ENCODE data around the gene SERAC1.

SERAC1 gene

GRCh38 chr6:158125271-158125670, 42.8 kb downstream of the SERAC1 start:
- H3K9ac ChIP-seq (ENCODE audit: low read depth, low read length, poor library complexity), result no peak overlapping the region
- H2BK15ac ChIP-seq (ENCODE audit: low read length), result no peak overlapping the region
- H3K9me3 ChIP-seq (replicated peaks in 1 of 2; ENCODE audit: control insufficient read depth in 2 of 2, insufficient read depth in 1 of 2, low read depth in 1 of 2, low read length in 2 of 2), result peaks cover 0 to 18% of the 10 kb centered on the region in 2 donors
- H3K36me3 ChIP-seq (replicated peaks in 1 of 2; ENCODE audit: control insufficient read depth in 2 of 2, insufficient read depth in 2 of 2, low read length in 2 of 2), result peaks cover 2 to 31% of the 10 kb centered on the region in 2 donors
- H3K4me1 ChIP-seq (ENCODE audit: control insufficient read depth in 2 of 2, insufficient read depth in 1 of 2, low read depth in 1 of 2, low read length in 2 of 2), result peaks cover 1 to 2% of the 10 kb centered on the region in 2 donors
- H2BK5ac ChIP-seq (ENCODE audit: low read length), result no peak overlapping the region
- no peak overlapping the region for H4K8ac ChIP-seq (ENCODE audit: low read depth, low read length)
- H2BK12ac ChIP-seq (ENCODE audit: low read length), result no peak overlapping the region
- H4K91ac ChIP-seq (ENCODE audit: low read depth, low read length, poor library complexity), result no peak overlapping the region
- H3K79me1 ChIP-seq (ENCODE audit: low read depth, low read length), result no peaks in the 10 kb centered on the region
- no peak overlapping the region for H3K4me2 ChIP-seq (ENCODE audit: insufficient read depth, low read length, poor library complexity, severe bottlenecking)
- no peaks in the 10 kb centered on the region for H3K27me3 ChIP-seq (ENCODE audit: control insufficient read depth in 3 of 3, insufficient read depth in 3 of 3, low read depth in 1 of 3, low read length in 3 of 3)
- no peak overlapping the region for H2BK120ac ChIP-seq (ENCODE audit: low read depth, low read length)
- H3K4ac ChIP-seq (ENCODE audit: low read length), result no peak overlapping the region
- H2AK5ac ChIP-seq (ENCODE audit: low read depth, low read length), result no peak overlapping the region
- no CpG with 5 or more reads among the region's 2 CpGs for WGBS, 2 donors (ENCODE audit: extremely low coverage in 2 of 2, insufficient read length in 2 of 2, insufficient replicate concordance in 1 of 2)
- no peak overlapping the region for H3K18ac ChIP-seq (ENCODE audit: low read length)
- no peak overlapping the region for H3K27ac ChIP-seq (replicated peaks; ENCODE audit: low read length)
- no peak overlapping the region for H3K14ac ChIP-seq (ENCODE audit: low read length)
- H2AFZ ChIP-seq (ENCODE audit: low read length), result no peak overlapping the region
- no peak overlapping the region for H3K4me3 ChIP-seq (ENCODE audit: low read length in 2 of 2)
- no peak for DNase-seq (ENCODE audit: low spot score)
- H3K23ac ChIP-seq (ENCODE audit: low read depth, low read length, poor library complexity), result no peak overlapping the region

- no peak overlapping the region for H2BK12ac ChIP-seq (ENCODE audit: low read length)
- H2BK5ac ChIP-seq (ENCODE audit: low read length), result no peak overlapping the region
- peaks cover 2 to 35% of the 10 kb centered on the region in 2 donors for H3K36me3 ChIP-seq (replicated peaks in 1 of 2; ENCODE audit: control insufficient read depth in 2 of 2, insufficient read depth in 2 of 2, low read length in 2 of 2)
- H3K9me3 ChIP-seq (replicated peaks in 1 of 2; ENCODE audit: control insufficient read depth in 2 of 2, insufficient read depth in 1 of 2, low read depth in 1 of 2, low read length in 2 of 2), result peaks cover 0 to 18% of the 10 kb centered on the region in 2 donors
- H3K4me3 ChIP-seq (ENCODE audit: low read length in 2 of 2), result no peak overlapping the region
- no peak overlapping the region for H3K18ac ChIP-seq (ENCODE audit: low read length)
- WGBS, 2 donors (ENCODE audit: extremely low coverage in 2 of 2, insufficient read length in 2 of 2, insufficient replicate concordance in 1 of 2), result no CpG with 5 or more reads among the region's 1 CpG
- no peaks in the 10 kb centered on the region for H3K27me3 ChIP-seq (ENCODE audit: control insufficient read depth in 3 of 3, insufficient read depth in 3 of 3, low read depth in 1 of 3, low read length in 3 of 3)
- DNase-seq (ENCODE audit: low spot score), result no peak
- no peak overlapping the region for H4K91ac ChIP-seq (ENCODE audit: low read depth, low read length, poor library complexity)
- H3K9ac ChIP-seq (ENCODE audit: low read depth, low read length, poor library complexity), result no peak overlapping the region
- H3K27ac ChIP-seq (replicated peaks; ENCODE audit: low read length), result no peak overlapping the region
- no peak overlapping the region for H3K14ac ChIP-seq (ENCODE audit: low read length)
- H2AFZ ChIP-seq (ENCODE audit: low read length), result no peak overlapping the region
- H2AK5ac ChIP-seq (ENCODE audit: low read depth, low read length), result no peak overlapping the region
- no peak overlapping the region for H3K4me2 ChIP-seq (ENCODE audit: insufficient read depth, low read length, poor library complexity, severe bottlenecking)
- H2BK120ac ChIP-seq (ENCODE audit: low read depth, low read length), result no peak overlapping the region
- no peak overlapping the region for H3K23ac ChIP-seq (ENCODE audit: low read depth, low read length, poor library complexity)
- peaks cover 1 to 2% of the 10 kb centered on the region in 2 donors for H3K4me1 ChIP-seq (ENCODE audit: control insufficient read depth in 2 of 2, insufficient read depth in 1 of 2, low read depth in 1 of 2, low read length in 2 of 2)
- H3K79me1 ChIP-seq (ENCODE audit: low read depth, low read length), result no peaks in the 10 kb centered on the region
- H4K8ac ChIP-seq (ENCODE audit: low read depth, low read length), result no peak overlapping the region
- H2BK15ac ChIP-seq (ENCODE audit: low read length), result no peak overlapping the region
- no peak overlapping the region for H3K4ac ChIP-seq (ENCODE audit: low read length)
These were observed 43.8 kb downstream of the SERAC1 start for GRCh38 chr6:158124288-158124687.

DNA sequence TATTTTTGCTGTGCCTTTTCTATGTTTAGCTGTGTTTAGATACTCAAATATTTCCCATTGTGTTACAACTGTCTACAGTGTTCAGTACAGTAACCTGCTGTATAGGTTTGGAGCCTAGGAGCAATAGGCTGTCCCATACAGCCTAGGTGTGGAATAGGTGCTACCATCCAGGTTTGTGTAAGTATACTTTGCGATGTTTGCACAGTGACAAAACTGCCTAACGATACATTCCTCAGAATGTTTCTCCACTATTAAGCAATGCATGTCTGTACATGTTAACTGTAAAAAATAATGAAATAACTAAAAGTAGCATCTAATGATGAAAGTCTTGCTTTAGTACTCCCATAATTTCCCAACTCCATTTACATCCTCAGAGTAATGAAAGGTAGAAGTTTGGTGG, 46.0 kb downstream of the SERAC1 start:
- no peak overlapping the region for H2BK12ac ChIP-seq (ENCODE audit: low read length)

GRCh38 chr6:158121335-158121734, 46.7 kb downstream of the SERAC1 start:
- H3K18ac ChIP-seq (ENCODE audit: low read length), result no peak overlapping the region
- no peak overlapping the region for H2BK5ac ChIP-seq (ENCODE audit: low read length)
- H4K8ac ChIP-seq (ENCODE audit: low read depth, low read length), result no peak overlapping the region
- H3K27me3 ChIP-seq (ENCODE audit: control insufficient read depth in 3 of 3, insufficient read depth in 3 of 3, low read depth in 1 of 3, low read length in 3 of 3), result no peaks in the 10 kb centered on the region
- no peak overlapping the region for H3K27ac ChIP-seq (replicated peaks; ENCODE audit: low read length)
- no CpG with 5 or more reads among the region's 3 CpGs for WGBS, 2 donors (ENCODE audit: extremely low coverage in 2 of 2, insufficient read length in 2 of 2, insufficient replicate concordance in 1 of 2)
- H3K79me1 ChIP-seq (ENCODE audit: low read depth, low read length), result no peaks in the 10 kb centered on the region
- H2AK5ac ChIP-seq (ENCODE audit: low read depth, low read length), result no peak overlapping the region
- peaks cover 0 to 14% of the 10 kb centered on the region in 2 donors for H3K9me3 ChIP-seq (replicated peaks in 1 of 2; ENCODE audit: control insufficient read depth in 2 of 2, insufficient read depth in 1 of 2, low read depth in 1 of 2, low read length in 2 of 2)
- H3K4me3 ChIP-seq (ENCODE audit: low read length in 2 of 2), result no peak overlapping the region
- H3K36me3 ChIP-seq (replicated peaks in 1 of 2; ENCODE audit: control insufficient read depth in 2 of 2, insufficient read depth in 2 of 2, low read length in 2 of 2), result peaks cover 0 to 44% of the 10 kb centered on the region in 2 donors
- H3K23ac ChIP-seq (ENCODE audit: low read depth, low read length, poor library complexity), result no peak overlapping the region
- no peak overlapping the region for H3K4me2 ChIP-seq (ENCODE audit: insufficient read depth, low read length, poor library complexity, severe bottlenecking)
- no peak overlapping the region for H3K14ac ChIP-seq (ENCODE audit: low read length)
- H3K4me1 ChIP-seq (ENCODE audit: control insufficient read depth in 2 of 2, insufficient read depth in 1 of 2, low read depth in 1 of 2, low read length in 2 of 2), result peaks cover 1 to 2% of the 10 kb centered on the region in 2 donors
- DNase-seq (ENCODE audit: low spot score), result no peak
- H4K91ac ChIP-seq (ENCODE audit: low read depth, low read length, poor library complexity), result no peak overlapping the region
- no peak overlapping the region for H3K4ac ChIP-seq (ENCODE audit: low read length)
- no peak overlapping the region for H2AFZ ChIP-seq (ENCODE audit: low read length)
- no peak overlapping the region for H2BK120ac ChIP-seq (ENCODE audit: low read depth, low read length)
- H2BK15ac ChIP-seq (ENCODE audit: low read length), result no peak overlapping the region
- H3K9ac ChIP-seq (ENCODE audit: low read depth, low read length, poor library complexity), result no peak overlapping the region
- H2BK12ac ChIP-seq (ENCODE audit: low read length), result no peak overlapping the region

More for the DNA sequence above, 46.0 kb downstream of the SERAC1 start:
- Histone ChIP-seq H3K9me3 (replicated peaks in 1 of 2; ENCODE audit: control insufficient read depth in 2 of 2, insufficient read depth in 1 of 2, low read depth in 1 of 2, low read length in 2 of 2) (peaks cover 0 to 18% of the 10 kb centered on the region in 2 donors), H2AK5ac (ENCODE audit: low read depth, low read length) (no peak overlapping the region), H3K4me2 (ENCODE audit: insufficient read depth, low read length, poor library complexity, severe bottlenecking) (no peak overlapping the region), H3K79me1 (ENCODE audit: low read depth, low read length) (no peaks in the 10 kb centered on the region), H3K9ac (ENCODE audit: low read depth, low read length, poor library complexity) (no peak overlapping the region), H3K27me3 (ENCODE audit: control insufficient read depth in 3 of 3, insufficient read depth in 3 of 3, low read depth in 1 of 3, low read length in 3 of 3) (no peaks in the 10 kb centered on the region), H2BK5ac (ENCODE audit: low read length) (no peak overlapping the region), H4K91ac (ENCODE audit: low read depth, low read length, poor library complexity) (no peak overlapping the region), H4K8ac (ENCODE audit: low read depth, low read length) (no peak overlapping the region), H3K14ac (ENCODE audit: low read length) (no peak overlapping the region), H3K18ac (ENCODE audit: low read length) (no peak overlapping the region), H2BK15ac (ENCODE audit: low read length) (no peak overlapping the region), H3K4me1 (ENCODE audit: control insufficient read depth in 2 of 2, insufficient read depth in 1 of 2, low read depth in 1 of 2, low read length in 2 of 2) (peaks cover 1 to 2% of the 10 kb centered on the region in 2 donors), H3K4ac (ENCODE audit: low read length) (no peak overlapping the region), H2BK120ac (ENCODE audit: low read depth, low read length) (no peak overlapping the region), H3K36me3 (replicated peaks in 1 of 2; ENCODE audit: control insufficient read depth in 2 of 2, insufficient read depth in 2 of 2, low read length in 2 of 2) (peaks cover 0 to 50% of the 10 kb centered on the region in 2 donors), H3K4me3 (ENCODE audit: low read length in 2 of 2) (no peak overlapping the region), H3K27ac (replicated peaks; ENCODE audit: low read length) (no peak overlapping the region), H3K23ac (ENCODE audit: low read depth, low read length, poor library complexity) (no peak overlapping the region), H2AFZ (ENCODE audit: low read length) (no peak overlapping the region)
- DNase-seq (ENCODE audit: low spot score), result no peak
- WGBS, 2 donors (ENCODE audit: extremely low coverage in 2 of 2, insufficient read length in 2 of 2, insufficient replicate concordance in 1 of 2), result no CpG with 5 or more reads among the region's 2 CpGs
